Activated T-helper 9 cell treated with anti-CD3 and anti-CD28 coated beads, Interleukin-2, amount 50 U/mL, for 16 hours (primary cell): ENCODE data around the gene CHD5.

Experiments
- DNase-seq: peaks from one replicate; pipeline ENCODE4 v3.0.0-alpha.2; 2020; ENCODE audit warnings: low read depth

The CHD5 gene

DNA sequence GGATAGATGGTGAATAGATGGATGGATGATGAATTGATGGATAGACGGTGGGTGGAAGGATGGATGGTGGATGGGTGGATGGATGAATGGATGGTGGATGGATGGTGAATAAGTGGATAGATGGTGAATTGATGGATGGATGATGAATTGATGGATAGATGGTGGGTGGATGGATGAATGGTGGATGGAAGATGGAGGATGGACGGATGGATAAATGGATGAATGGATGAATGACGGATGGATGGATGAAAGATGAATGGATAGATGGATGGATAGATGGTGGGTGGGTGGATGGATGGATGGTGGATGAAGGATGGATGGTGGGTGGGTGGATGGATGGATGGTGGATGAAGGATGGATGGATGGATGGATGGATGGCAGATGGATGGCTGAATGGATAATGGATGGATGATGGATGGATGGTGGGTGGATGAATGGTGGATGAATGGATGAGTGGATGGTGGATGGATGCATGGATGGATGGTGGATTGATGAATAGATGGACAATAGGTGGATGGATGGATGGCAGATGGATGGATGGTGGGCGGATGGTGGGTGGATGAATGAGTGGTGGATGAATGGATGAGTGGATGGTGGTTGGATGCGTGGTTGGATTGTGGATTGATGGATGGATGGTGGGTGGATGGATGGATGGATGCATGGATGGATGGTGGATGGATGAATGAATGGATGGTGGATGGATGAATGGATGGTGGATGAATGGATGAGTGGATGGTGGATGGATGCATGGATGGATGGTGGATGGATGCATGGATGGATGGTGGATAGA, 5.3 kb downstream of the CHD5 start:
- no peak for DNase-seq

DNA sequence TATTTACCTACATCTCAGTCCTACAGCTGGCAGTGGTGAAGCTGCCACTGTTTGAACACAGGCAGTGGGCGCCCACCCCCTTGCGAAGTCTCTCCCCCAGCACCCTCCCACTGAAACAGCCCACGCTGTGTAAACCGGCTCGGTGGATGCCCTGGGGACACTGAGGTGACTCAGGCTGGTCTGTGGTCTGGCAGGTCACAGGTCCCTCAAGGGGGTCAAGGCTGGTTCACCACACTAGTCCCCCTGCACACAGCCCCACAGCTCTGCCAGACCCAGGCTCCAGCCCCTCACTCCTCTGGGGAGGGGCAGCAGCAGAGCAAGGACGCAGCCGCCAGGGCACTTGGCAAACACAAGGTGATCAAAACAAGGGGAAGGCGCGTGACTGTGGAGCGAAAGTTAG, 7.6 kb downstream of the CHD5 start:
- DNase-seq, result no peak

DNA sequence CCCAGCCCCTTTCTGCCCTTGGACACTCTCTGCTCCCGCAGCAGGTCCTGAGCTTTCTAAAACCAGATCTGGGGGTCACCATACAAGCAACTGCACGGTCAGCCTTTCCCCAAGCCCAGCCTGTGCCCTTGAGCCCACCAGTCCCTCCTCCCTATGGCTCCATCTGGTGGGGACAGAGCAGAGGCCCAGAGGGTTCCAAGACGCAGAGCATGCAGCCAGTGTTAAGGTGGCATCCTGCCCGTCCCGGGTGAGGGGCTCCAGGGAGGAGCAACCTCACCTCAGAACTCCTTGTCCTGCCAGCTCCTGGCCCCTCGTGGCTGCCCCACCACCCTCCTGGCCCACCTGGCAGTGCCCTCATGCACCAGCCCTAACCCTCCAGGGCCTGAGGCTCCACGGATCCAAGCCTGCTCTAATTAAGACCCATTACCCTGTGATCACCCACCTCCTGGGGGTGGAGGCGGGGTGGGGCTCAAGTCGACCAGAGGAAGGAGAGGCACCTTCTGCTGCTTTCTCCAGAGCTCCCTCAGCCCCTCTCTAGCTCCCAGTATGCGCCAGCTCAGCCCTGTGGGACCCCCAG, 8.5 kb downstream of the CHD5 start:
- no peak for DNase-seq

DNA sequence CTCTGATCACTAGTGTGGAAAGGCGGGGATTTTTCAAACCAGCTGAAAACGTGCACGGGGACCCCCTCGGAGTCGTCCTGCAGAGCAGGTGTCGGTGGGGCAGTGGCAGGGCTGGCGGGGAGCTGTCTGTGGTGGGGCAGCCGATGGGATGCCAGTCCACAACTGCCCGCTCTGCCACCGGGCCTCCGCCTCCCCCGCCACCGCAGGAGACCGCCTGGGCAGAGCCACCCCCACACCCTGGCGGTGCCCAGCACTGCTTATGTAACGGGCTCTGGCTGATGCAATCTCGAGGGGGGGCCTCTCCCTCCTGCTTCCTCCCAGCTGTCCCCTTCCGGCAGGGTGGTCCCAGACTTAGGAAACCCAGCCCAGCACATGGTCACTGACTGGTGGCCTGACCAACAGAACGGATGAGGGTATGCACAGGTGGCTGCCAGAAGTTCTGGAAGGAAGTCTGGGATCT, 9.3 kb downstream of the CHD5 start:
- DNase-seq, result no peak

DNA sequence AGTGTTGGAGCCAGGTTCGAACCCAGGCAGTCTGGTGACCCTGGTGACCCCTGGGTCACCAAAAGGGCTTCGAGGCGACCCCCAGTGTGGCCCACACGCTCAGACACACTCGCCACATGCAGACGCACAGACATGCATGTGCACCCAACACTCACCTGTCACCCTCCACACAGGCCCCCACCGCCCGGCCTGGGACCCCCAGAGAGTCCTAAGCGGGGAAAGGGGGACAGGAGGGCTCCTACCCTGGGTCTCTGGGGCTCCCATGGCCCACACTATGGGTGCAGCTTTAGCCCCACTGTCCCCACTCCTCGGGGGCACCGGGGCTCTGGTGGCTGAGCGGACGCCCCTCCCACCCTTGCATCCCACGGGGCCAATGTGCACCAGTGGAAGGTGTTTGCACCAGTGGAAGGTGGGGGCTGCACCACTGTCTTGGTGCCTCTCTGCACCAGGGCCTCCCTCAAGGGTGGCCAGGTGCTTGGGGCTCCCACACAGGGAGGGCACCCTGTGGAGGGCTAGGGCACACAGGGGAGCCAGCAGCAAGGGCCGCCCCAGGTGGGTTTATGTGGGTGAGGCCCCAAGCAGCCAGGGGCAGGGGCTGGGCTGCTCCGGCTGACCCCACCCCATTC, 9.9 kb downstream of the CHD5 start:
- DNase-seq, result no peak

DNA sequence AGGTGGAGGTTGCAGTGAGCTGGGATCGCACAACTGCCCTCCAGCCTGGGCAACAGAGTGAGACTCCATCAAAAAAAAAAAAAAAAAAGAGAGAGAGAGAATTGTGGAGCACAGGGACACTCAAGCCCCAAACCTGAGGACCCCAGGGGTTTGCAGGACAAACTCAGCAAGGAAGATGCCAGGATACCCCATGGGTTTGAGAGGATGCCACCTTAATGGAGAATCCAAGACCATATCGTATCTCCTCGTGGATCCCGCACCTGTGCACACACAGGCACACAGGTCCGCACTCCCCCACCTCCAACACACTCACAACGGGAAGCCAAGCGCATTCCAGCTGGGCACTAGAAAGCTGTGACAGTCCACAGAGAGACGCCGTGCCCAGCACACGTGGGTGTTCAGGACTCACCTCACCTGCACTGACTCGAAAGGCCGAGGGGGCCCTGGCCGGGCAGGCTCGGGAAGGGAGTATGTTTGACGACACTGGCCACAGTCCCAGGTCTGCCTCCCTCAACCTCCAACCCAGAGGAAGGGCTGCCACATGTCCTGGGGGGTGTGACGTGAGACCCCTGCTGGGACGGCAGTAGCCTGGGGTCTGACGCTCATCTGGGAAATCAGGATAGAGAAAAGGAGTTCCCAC, 11.1 kb downstream of the CHD5 start:
- no peak for DNase-seq

DNA sequence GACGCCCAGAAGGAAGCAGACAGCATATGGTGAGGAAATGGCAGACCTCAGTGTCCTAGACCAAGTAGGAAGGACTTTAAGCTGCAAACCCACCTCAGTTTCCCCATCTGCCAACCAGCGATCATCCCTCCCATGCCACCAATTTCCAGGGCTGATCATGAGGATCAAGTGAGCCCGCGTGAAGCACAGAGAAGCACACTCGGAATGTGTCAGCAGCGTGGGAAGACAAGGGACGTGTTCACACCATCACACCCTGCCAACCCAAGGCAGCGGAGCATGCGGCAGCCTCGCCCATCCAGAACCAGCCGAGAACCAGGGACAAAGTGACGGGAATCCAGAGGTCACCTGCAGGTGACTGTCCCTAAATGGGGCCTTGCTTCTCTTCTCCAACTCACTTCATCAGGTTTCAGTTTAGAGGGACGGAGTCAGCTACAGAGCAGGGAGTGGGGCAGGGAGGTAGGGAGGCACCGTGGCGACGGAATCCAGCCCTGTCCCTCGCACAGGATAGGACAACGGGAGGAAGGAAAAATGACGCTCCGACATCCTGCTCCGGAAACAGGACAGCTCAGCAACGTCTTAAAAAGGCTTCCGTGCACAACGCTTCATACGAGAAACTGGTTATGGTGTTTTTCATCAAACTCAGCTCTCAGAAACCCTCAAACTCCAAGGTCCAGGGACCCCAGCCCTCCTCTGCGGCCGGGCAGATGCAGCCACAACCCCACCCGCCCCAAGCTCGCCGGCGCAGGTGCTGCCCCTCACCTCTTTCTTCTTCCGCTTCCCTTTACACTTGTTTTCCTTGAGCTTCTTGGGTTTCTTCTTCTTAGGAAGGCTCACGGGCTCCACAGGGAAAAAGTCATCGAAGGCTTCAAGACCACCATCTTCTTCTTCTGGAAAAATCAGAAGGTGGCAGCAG, 12.5 kb downstream of the CHD5 start:
- DNase-seq, result no peak

DNA sequence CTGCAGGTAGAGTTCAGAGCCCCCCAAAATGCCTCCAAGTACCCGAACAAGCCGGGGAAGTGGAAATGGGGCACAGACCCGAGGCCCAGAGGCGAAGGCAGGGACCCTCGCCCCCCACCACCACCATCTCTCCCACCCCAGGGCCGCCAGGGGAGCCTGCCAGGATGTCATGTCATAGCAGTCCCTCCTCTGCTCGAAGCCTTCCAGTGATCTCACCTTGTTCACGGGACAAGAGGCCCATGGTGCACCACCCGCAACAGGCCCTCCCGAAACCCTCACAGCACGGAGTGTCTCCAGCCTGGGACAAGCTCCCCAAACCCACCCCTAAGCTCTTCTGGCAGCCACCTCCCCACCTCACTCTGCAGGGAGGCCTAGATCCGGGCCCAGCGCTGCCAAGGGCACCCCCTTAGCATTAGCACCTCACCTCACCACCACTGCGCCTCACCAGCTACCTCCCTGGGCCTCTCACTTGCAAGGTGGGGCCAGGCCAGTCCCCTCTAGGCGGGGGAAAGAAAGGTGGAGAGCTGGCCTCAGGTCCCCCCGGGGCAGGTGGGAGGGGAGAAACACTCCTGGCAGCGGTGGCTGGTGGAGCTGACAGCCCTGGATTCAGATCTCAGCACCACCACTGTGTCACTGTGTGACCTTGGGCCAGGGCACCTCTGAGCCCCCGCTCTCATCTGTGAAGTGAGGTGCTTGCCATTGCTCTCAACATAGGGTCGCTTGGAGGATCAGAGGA, 13.3 kb downstream of the CHD5 start:
- DNase-seq, result no peak

DNA sequence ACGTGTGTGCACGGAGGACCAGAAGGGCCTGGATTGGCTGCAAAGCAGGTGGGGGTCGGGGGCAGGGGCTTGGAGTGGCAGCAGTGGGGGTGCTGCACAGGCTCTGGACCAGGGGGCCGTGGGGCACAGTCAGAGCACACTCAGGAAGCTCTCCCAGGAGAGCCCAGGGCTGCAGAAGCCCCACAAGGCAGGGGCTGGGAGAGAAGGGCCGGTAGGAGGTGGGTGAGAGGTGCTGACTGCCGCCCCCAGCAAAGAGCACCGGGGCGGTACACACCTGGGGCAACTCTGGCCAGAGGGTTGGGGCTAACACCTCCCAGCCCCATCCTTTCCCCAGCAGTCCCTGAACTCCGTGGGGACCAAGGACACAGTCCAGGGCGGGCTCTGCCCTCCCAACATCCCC, 13.9 kb downstream of the CHD5 start:
- DNase-seq, result no peak

DNA sequence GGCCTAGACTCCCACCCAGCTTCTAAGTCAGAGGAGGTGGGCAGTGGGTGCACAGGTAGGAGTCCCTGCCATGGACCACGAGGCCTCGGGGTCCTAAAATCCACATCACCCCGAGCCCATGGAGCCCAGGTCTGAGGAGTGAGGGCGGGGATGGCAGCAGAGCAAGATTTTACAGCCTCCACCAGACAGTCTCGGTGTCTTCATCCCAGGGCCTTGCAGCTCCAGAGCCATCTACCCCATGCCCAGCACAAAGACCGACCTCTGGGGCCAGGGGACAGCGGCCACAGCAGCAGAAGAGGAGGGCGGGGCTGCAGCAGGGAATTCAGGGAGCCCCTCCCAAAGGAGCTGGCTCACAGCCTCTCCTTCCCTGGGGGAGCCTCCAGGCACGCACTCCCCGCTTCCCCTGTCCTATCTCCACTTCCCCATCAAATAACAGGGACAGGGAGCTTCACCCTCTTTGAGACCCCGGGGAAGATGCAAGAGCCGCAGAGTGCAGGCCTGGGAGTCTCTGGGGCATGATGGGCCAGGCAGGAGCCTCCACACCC, 14.6 kb downstream of the CHD5 start:
- no peak for DNase-seq

DNA sequence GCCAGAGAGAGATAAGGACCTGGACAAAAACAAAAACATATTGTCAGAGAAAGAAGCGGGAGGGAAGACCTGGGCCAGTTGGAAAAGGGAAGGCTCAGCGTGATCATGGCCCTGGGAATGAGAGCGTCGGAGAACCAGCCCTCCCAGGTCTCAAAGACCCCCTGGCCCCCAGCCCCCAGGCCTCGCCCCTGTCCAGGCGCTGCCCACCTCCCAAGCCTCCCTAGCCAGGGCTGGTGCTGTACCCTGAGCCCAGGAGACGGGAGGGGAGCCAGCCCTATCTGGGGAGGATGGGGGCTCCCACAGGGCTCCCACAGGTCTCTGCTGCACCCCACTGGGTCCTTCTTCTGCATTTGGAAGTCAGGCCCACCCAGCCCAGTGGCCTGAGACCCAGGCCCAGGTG, 15.1 kb downstream of the CHD5 start:
- DNase-seq, result no peak

DNA sequence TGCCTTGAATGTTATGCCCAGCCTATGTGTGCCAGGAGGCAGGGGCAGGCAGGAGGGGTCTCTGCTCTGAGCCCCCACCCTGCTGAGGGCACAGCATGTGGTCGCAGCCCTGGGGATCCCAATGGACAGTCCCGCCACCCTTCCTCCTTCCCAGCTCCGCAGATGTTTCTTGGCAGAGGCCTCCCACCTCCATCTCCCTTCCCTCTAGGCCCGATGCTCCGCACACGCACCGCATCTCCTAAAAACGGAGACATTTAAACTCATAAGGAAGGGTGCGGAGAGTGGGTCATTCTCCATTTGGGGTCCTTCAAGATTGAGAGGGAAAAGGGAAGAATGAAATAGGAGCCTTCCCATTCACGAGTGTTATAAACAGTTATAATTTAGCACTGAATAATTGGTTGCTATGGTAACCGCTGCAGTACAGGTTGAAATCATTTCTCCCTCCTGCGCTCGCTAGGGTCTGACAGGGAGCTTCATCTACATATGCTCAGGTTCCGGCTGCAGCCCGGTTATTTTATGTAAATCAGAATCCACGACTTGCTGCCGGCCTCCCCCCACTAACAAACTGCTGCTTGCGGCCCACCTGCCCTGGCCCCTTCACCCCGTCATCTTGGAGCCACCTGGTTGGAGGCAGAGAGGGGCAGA, 16.0 kb downstream of the CHD5 start:
- no peak for DNase-seq

DNA sequence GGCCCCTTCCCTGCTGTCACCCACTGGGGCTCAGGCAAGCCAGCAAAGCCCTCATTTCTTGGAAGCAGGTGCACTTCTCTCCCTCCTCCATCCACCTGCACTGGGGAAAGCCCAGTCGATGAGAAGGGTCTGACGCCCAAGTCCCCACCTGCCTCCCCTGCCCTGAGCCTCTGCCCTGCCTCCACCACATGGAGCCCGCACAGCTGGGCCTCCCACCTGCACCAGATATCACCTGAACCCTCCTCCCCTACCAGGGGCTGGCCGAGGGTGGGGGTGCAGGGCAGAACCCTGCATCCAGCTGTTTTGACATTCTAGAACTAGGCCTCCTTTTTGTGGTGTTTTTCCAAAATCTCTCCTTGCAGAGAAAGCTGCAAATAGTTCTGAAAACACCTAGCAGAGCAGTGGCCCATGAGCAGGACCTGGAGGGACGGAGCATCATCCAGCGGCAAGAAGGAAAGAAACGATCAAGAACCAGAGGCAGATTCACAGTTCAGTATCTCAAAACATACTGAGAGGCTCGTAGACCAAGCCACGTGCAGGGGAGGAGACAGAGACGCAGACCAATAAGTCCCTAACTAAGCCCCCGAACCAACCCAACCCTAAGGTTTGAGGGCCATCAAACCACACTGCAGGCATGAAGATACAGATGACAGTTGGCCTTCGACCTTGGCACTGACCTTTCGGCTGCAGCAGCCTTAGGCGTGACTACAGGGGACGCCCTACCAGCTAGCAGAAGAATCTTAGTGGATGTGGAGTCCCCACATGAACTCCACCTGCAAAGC, 16.7 kb downstream of the CHD5 start:
- no peak for DNase-seq

DNA sequence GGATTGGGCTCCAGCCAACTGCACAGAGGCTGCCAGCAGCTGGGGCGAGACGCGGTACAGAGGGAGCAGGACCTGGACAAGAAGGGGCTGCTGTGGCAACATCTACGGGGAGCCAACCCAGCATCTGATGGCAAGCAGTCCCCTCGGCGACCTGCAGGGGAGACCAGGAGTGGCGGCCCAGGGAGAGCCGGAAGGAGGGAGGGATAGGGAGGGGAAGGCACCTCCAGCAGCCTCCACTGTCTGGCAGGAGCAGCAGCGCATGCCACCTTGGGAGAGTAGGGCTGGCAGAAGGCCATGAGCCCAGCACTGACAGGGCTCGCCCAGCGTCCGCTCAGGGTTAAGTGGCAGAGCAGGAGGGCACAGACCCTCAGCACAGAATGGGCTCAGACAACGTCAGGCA, 17.3 kb downstream of the CHD5 start:
- no peak for DNase-seq

DNA sequence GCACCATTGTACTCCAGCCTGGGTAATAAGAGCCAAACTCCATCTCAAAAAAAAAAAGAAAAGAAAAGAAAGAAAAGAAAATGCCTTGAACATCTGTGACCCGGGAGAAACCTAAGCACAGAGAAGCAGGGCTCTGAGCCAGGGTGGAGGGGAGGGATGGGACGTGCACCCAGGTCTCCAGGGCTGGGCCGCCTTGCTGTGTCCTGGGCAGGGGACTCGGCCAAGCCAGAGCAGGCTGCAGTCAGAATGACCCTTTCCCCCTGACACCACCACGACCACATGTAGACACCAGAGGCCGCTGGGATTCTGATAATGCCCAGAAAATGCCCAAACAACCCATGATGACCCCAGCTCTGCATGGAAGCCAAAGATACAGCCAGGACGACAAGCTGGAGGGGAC, 17.8 kb downstream of the CHD5 start:
- no peak for DNase-seq

DNA sequence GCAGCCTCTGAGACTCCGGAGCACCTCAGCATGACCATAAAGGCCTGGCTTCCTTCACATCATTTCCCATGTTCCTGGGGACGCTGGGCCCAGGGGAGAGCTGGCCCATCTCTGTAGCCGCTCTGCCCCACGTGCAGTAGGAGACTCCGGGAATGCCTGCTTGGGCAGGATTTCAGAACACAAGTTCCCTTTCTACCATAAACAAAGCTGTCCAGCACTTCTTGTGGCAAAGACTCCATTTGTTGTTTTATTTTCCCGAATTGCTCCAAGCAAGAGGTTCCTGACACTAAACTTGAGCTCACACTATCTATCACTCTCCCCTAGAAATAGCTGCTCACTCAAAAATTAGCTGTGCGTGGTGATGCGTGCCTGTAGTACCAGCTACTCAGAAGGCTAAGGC, 21.9 kb downstream of the CHD5 start:
- DNase-seq, result no peak

DNA sequence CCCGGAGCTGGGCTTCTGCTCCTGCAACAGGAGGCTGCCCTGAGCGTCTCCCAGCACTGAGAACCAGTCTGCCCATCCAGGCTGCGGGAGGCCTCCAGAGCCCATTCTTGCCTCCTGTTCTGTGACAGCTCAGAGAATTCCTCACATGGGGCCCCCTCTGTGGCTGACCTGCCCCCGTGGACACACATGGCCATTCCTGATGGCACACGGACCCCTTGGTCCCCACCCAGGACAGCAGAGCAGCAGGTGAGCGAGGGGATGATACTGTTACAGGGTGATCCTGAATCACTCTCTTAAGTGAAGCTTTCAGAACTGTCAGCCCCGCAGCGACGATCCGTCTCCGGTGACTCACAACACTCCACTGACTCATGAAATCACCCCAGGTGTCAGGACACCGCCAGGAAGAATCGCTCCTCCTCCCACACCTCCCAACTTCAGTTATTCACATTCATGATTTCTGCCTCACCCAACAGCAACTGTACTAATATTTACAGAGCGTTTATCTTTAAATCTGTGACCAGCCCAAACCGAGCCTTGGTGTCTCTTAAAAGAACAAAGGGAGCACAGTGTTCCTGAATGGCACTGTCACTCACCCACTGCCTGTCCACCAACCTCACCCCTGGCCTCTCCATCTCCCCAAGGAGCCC, 22.5 kb downstream of the CHD5 start:
- DNase-seq, result no peak

DNA sequence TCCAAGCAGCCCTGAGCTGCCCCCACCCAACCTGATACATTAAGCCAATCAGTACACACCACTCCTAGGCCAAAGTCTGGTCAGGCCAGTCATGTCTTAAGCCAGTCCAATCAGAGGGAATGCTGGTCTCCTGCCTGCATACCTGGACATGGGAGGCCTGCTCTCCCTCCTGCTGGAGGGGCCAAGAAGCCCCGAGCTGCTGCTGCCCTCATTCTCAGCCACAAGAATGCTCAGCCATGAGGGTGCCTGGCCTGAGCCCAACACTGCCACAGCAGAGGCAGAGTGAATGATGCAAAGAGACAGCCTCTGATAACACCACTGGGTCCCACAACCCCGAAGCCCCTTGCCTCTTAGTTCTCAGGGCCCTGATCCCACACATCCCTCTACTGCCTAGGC, 23.0 kb downstream of the CHD5 start:
- no peak for DNase-seq
